Ascending aorta (tissue), 2 donors: Measurements from ENCODE around the gene SUSD6. TPM values are rescaled to one million over a fixed set of nuclear protein-coding genes. Genes with fewer than 3 reads are reported as not detected.
"Not testable (repeated sequence)": the region's sequence is repeated elsewhere in the genome, so short reads cannot be mapped to it uniquely, and the experiment has no call there.

Experiments
- DNase-seq, 2 donors: peaks; one replicate each; pipeline ENCODE4 v3.0.0-alpha.2; 2019; ENCODE audit warnings: low spot score in 2 of 2
- H3K27ac ChIP-seq, 2 donors: fragments of 200-600 bp; sonication (generic); one replicate each; pipeline ENCODE4 v1.5.1; 2016 to 2017; ENCODE audit warnings: mild to moderate bottlenecking in 1 of 2
- H3K27me3 ChIP-seq: fragments of 200-600 bp; sonication (generic); one replicate; pipeline ENCODE4 v1.5.1; 2017
- H3K36me3 ChIP-seq, 2 donors: fragments of 200-600 bp; sonication (generic); one replicate each; pipeline ENCODE4 v1.5.1; 2016
- H3K4me1 ChIP-seq, 2 donors: fragments of 200-600 bp; sonication (generic); one replicate each; pipeline ENCODE4 v1.5.1; 2016 to 2017; ENCODE audit warnings: mild to moderate bottlenecking in 1 of 2
- H3K4me3 ChIP-seq, 2 donors: fragments of 200-600 bp; sonication (generic); one replicate each; pipeline ENCODE4 v1.5.1; 2016 to 2017; ENCODE audit warnings: mild to moderate bottlenecking in 1 of 2
- H3K9me3 ChIP-seq, 2 donors: fragments of 200-600 bp; sonication (generic); one replicate each; pipeline ENCODE4 v1.5.1; 2016
- intact Hi-C: fragments of 100-400 bp; cut with DNase I; formaldehyde crosslinking; loops from one replicate; pipeline ENCODE4 v1.15.1; 2023
- total RNA-seq: library from RNA; depleted of rRNA; stranded (reverse); fragments of >200 nt; gene quantifications from one replicate; pipeline ENCODE4 v1.1.0, GENCODE V29; 2016
- TF ChIP-seq, protein P1 (sequence below), 3 experiments: fragments of 200-600 bp in 2 of 3; fragments of 450-650 bp in 1 of 3; sonication (generic) in 2 of 3; IDR thresholded peaks; one replicate each; pipeline ENCODE4 v1.5.1; 2016 to 2019; ENCODE audit warnings: antibody characterized with exemption in 3 of 3, mild to moderate bottlenecking in 1 of 3, moderate library complexity in 1 of 3

SUSD6 gene
- total RNA-seq, 1 donor from 2014 or later, result 23.3 TPM

DNA sequence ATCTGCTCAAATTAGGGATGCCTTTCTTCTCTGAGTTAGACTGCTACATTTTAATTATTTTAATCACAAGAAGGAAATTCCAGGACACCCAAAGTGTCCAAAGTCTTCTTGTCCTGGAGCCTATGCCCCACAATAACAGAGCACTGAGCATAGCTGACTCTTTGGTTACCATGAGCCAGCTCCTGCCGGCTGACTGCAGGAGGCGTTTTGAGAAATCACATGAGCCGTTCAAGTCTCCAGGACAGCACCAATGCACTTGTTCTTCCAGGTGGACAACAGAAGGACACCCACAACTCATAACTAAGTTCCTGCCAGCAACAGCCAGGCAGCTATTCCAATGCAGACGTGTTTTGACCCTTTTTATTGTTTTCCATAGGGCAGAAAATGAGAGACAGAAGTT, 109.5 kb downstream of the SUSD6 start:
- no peak overlapping the region for H3K4me3 ChIP-seq
- no peaks in the 10 kb centered on the region for H3K9me3 ChIP-seq
- no peaks in the 10 kb centered on the region for H3K27me3 ChIP-seq
- TF ChIP-seq, protein P1, sequence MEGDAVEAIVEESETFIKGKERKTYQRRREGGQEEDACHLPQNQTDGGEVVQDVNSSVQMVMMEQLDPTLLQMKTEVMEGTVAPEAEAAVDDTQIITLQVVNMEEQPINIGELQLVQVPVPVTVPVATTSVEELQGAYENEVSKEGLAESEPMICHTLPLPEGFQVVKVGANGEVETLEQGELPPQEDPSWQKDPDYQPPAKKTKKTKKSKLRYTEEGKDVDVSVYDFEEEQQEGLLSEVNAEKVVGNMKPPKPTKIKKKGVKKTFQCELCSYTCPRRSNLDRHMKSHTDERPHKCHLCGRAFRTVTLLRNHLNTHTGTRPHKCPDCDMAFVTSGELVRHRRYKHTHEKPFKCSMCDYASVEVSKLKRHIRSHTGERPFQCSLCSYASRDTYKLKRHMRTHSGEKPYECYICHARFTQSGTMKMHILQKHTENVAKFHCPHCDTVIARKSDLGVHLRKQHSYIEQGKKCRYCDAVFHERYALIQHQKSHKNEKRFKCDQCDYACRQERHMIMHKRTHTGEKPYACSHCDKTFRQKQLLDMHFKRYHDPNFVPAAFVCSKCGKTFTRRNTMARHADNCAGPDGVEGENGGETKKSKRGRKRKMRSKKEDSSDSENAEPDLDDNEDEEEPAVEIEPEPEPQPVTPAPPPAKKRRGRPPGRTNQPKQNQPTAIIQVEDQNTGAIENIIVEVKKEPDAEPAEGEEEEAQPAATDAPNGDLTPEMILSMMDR (IDR thresholded peaks at IDR 0.05), result no peak
- peaks cover 4 to 13% of the 10 kb centered on the region in 2 donors for H3K4me1 ChIP-seq
- DNase-seq, result peak in 1 of 2 donors; percentile 16
- intact Hi-C loops, result no loop called here
- H3K36me3 ChIP-seq, result no peaks in the 10 kb centered on the region
- H3K27ac ChIP-seq, result no peak overlapping the region

DNA sequence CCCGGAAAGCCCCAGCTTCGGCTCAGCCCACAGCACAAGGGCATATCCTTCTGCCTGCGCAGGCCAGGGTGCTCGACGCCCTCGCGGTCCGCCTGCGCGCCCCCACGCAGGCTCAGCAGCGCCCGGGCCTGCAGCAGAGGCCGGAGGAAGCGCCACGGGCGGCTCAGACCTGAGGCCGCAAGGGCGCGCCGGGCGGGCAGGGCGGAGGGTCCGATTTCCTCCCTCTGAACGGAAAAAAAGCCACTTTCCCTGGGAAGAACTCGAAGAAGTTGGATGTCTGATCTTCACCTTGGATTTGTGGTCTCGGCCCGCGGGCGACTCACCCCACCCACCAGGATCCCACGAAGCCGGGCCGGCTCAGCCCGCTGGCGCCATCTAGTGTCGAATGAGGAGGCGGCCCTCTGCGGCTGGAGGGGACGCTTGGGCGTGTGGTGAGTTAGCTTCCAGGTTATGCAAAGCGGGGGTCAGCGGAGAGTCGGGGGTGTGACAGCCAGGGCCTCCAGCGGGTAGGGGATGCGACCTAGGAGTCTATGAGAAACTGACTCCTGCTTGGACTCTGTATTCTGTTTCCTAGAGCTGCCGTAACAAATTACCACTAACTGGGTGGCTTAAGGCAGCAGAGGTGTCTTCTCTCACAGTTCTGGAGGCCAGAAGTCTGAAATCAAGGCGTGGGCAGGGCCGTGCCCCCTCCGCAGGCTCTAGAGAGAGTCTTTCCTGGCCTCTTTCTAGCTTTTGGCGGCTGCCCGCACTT, 115.5 kb downstream of the SUSD6 start:
- Histone ChIP-seq H3K27ac (peak overlapping the region in 1 of 2 donors; percentile 57), H3K4me3 (peak overlapping the region; percentile 43 to 49)
- intact Hi-C loops, result loop anchor here (1.0 kb wide), 2 partner anchors 124 to 142 kb away; no protein-coding TSS in a partner anchor

DNA sequence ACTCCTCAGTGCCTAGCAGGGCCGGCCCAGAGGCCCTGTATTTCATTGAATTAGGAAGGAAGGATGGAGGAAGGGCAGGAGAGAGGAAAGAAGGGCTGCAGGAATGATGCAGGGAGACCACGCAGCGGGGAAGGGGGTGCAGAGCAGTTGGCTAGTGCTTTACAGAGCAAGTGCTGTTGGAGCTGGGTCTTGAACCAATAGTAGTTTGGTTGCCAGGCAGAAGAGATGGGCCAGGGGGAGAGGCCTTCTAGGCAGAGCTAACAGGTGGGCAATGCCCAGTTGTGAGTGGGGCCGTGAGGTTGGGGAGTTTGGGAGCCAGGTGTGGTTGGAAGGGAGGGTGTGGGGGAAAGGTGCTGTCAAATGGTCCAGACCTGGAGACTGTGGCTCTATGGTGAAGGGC, 116.5 kb downstream of the SUSD6 start:
- Histone ChIP-seq H3K4me1 (peaks cover 0 to 10% of the 10 kb centered on the region in 2 donors), H3K27me3 (no peaks in the 10 kb centered on the region), H3K36me3 (no peaks in the 10 kb centered on the region), H3K27ac (no peak overlapping the region), H3K9me3 (no peaks in the 10 kb centered on the region), H3K4me3 (no peak overlapping the region)
- TF ChIP-seq, protein P1 (IDR thresholded peaks at IDR 0.05), result no peak
- no peak for DNase-seq
- intact Hi-C loops, result loop anchor here (1.0 kb wide), 2 partner anchors 125 to 143 kb away; no protein-coding TSS in a partner anchor

More for the DNA sequence above, 115.5 kb downstream of the SUSD6 start:
- Histone ChIP-seq H3K27me3 (no peaks in the 10 kb centered on the region), H3K4me1 (peaks cover 0 to 10% of the 10 kb centered on the region in 2 donors), H3K9me3 (no peaks in the 10 kb centered on the region), H3K36me3 (no peaks in the 10 kb centered on the region)
- TF ChIP-seq, protein P1 (IDR thresholded peaks at IDR 0.05), result peak; percentile 95 to 100 (median 98)
- peak in 1 of 2 donors; percentile 90 for DNase-seq

DNA sequence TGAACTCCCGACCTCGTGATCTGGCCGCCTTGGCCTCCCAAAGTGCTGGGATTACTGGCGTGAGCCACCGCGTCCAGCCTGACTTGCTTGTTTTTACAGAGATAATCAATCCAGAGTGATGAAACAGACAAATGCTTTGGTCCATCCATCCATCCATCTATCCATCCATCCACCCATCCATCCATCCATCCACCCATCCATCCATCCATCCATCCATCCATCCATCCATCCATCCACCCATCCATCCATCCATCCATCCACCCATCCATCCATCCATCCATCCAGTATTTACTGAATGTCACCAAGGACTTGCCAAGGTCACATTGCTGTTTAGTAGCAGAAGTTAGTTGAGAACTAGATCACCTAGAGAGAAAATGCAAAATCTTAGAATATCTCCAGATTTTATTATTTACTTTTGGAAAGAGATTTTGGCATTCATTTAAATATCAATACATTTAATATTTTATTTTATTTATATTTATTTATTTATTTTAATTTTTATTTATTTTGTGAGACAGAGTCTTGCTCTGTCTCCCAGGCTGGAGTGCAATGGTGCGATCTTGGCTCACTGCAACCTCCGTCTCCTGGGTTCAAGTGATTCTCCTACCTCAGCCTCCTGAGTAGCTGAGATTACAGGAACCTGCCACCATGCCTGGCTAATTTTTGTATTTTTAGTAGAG, 120.7 kb downstream of the SUSD6 start:
- DNase-seq, H3K27ac ChIP-seq, H3K4me1 ChIP-seq, H3K27me3 ChIP-seq, H3K36me3 ChIP-seq, intact Hi-C loops, H3K4me3 ChIP-seq, H3K9me3 ChIP-seq: not testable (repeated sequence)

DNA sequence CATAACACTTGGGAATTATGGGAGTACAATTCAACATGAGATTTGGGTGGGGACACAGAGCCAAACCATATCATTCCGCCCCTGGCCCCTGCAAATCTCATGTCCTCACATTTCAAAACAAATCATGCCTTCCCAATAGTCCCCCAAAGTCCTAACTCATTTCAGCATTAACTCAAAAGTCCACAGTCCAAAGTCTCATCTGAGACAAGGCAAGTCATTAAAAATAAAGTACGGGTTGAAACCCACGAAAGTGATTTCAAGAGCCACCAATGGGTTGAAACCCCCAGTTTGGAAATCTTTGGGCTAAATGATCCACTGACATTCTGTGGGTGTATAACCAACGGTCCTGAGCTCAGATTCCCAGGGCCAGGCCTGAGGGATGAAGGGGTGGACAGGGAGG, 125.0 kb downstream of the SUSD6 start:
- H3K27me3 ChIP-seq, intact Hi-C loops, H3K4me3 ChIP-seq, H3K9me3 ChIP-seq, H3K27ac ChIP-seq, H3K36me3 ChIP-seq, DNase-seq, H3K4me1 ChIP-seq: not testable (repeated sequence)

DNA sequence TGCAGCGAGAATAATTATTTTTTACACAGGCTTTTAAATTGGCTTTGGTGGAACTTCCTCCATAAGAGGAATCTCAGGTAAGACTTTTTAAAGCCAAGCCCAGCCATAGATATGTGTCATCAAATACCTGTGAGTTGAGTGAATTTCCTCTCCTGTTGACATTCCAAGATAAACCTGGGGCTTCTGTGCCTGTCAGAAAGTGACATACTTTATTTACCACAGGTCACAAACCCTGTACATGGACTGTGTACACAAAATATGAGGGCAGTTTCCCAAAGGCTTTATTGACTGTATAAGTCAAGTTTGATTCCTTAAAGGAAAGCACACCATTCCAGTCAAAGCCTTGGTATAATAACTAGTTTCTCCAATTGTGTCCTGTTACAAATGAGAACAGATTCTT, 129.7 kb downstream of the SUSD6 start:
- no peak for DNase-seq
- H3K9me3 ChIP-seq, result no peaks in the 10 kb centered on the region
- no peaks in the 10 kb centered on the region for H3K27me3 ChIP-seq
- H3K4me3 ChIP-seq, result no peak overlapping the region
- intact Hi-C loops, result no loop called here
- no peaks in the 10 kb centered on the region for H3K36me3 ChIP-seq
- H3K27ac ChIP-seq, result no peak overlapping the region
- no peaks in the 10 kb centered on the region for H3K4me1 ChIP-seq
- TF ChIP-seq, protein P1 (IDR thresholded peaks at IDR 0.05), result no peak
